Measurements from ENCODE around the gene RAPGEF4.
A peak's percentile ranks its signal among the peaks of the same experiment; 100 is the strongest.

RAPGEF4 gene

GRCh38 chr2:172863341-172863740 is 127.7 kb downstream of the RAPGEF4 start:
- DNase-seq: no peak

DNA sequence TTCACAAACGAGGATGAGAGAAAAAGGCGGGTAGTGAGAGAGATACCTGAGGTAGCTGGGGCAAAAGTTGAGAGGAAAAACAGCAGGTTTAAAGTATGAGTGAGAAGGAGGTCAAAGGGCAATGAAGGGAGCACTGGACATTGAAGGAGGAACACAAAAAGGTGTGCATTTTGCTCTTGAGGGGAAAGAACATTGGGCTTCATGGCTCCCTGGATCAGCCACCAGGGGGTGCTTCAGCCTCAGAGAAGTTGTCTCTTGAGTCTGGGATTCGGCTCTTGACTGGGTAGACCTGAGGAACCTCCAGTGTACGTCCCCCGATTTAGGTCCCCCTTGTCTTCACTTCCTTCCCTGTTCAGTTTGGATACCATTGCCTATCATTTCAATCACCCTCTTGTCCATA is 128.5 kb downstream of the RAPGEF4 start:
- DNase-seq: peak in 1 of 2 donors; percentile 29

DNA sequence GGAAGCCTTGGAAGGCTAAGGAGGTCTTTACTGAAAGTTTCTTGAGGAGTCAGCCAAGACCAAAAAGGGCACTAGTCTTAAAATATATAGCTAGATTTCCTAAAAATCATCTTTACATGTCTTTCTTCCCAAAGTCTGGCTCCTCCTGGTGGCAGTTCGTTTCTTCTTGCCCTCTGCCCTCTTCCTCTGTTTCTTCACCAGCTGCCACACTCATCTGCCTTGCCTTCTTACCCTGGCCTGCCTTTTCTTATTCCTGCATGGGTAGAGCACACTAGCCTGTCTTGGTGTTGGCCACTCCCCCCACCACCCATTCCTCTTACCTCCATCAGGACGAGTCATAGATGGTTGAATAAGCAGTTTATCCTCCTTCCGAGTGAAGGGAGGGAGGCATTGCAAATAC is 129.8 kb downstream of the RAPGEF4 start:
- no peak for DNase-seq

DNA sequence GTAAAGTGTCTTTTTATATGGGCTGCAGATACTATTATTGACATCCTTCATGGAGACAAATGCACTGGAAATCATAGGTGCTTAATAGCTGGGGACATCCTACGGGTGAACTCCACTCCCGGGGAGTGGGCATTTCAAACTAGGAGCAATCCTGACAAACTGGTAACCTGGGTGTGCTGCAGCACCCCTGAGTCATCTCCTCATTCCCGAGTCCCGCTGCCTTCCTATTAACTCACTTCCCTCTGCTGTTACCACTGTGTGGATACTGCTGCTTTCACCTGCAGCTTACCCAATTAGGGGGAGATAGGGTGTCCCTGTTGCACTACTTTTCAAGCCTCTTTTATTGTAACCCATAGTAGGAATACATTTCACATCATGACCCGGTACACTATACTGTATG is 134.2 kb downstream of the RAPGEF4 start:
- no peak for DNase-seq

DNA sequence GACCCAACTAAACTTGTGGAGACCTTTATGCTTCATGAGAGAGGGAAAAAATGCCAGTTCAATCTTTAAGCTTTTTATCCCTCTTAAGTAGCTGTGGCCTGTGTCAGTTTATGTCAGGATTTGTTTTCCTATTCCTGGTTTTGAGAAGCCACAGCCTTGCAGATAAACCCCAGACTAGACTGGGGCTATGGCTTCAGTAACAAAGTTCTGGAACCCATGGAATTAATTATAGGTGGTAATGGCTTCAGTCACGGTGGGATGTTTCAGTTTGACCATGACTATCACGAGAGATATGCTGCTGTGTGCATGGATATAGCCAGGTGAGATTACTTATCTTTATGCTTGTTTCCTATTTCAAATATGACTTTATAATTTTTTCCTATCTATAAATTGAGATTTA is 134.8 kb downstream of the RAPGEF4 start:
- no peak for DNase-seq

DNA sequence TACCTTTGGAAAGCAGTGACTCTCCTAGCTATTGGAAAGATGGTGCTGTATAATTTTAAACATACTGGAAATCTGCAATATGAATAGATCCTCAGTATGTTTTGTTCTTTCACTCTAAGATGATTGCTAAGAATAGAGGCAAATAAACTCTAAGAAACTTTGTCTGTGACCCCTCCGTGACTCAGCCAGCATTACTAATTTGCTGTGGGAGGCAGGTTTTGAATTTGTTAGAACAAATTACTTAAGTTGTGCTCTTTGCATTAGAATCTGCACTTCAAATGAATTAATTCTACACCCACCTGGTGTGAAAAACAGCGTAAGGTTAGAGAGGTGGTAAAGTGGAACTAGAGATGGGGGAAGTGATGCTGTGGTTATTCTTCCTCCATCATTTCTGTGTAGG is 142.2 kb downstream of the RAPGEF4 start:
- DNase-seq: no peak

DNA sequence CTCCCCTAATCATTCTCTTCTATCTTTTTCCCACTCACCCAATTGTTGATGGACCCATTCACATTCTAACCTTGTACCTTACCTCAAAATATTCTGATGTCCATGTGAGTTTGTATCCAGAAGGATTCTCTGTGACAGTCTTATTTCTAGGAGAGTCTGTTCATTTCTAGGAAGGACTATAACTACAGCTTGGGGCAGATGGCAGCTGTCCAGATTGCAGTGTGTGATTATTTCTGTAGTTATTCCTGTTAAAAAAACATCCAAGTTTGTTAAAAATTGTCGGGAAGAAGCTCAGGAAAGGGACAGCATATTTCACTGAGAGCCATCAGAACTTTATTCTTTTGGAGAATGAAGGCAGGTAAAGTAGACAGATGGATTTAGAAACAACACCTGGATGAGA is 142.6 kb downstream of the RAPGEF4 start:
- DNase-seq: no peak

DNA sequence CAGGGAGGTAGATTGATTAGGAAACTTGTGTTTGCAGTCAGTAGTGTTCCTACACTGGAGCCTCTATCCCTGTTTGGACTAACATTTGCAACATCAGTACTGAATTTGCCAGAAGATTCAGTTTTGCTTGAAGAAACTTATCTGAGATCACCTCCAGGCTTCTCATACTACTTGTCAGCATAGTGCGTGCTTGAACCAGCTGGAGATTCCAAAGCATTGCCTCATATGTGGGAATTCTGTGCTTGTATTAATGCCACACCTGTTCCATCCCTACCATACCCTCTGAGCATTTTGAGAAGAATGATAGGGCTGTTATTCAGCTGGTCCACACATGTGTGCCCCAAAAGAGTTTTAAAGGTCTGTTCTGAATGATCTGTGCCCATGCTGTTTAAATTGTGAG is 148.7 kb downstream of the RAPGEF4 start:
- DNase-seq: no peak

GRCh38 chr2:172885996-172886395 is 150.4 kb downstream of the RAPGEF4 start:
- no peak for DNase-seq

GRCh38 chr2:172887280-172887679 is 151.6 kb downstream of the RAPGEF4 start:
- DNase-seq: no peak

DNA sequence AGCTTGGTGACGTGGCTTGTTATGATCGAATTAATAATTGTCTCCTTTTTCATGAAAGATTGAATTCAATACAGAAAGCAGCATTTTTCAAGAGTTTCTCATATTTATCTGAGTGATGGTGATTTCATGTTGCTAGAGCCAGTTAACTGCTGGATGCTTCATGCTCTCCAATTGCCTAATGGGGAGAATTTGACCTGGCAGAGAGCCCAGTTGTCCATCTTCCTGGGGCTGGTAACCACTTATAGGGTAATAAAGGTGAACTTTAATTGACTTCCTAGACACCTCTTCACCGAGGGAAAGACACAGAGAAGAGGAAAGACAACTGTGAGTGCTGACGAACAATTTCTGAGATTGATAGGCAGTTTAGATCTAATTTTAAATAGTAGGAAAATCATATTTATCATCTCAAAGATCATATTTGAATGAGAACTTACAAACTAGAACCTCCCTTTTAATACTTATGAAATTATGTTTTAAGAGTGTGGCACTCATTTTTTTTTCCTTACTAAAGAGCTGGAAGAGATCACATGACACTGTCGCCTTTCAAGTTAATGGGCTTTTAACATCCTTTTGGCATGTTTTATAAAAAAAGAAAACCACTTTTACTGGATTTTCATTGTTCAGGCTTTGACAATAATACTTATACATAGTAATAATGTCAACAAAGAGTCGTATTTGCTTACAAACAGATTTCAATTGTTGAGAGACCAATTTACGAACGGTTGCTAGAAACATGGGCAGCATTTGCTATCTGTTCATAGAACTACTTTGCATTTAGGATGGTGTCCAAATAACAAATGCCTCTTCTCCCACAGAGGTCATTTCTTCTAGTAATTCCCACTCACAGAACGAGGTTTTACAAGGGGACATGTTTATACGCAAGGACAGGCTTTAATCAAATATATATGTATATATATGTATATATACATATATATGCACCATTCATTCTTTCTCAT is 153.3 kb downstream of the RAPGEF4 start:
- DNase-seq: no peak

DNA sequence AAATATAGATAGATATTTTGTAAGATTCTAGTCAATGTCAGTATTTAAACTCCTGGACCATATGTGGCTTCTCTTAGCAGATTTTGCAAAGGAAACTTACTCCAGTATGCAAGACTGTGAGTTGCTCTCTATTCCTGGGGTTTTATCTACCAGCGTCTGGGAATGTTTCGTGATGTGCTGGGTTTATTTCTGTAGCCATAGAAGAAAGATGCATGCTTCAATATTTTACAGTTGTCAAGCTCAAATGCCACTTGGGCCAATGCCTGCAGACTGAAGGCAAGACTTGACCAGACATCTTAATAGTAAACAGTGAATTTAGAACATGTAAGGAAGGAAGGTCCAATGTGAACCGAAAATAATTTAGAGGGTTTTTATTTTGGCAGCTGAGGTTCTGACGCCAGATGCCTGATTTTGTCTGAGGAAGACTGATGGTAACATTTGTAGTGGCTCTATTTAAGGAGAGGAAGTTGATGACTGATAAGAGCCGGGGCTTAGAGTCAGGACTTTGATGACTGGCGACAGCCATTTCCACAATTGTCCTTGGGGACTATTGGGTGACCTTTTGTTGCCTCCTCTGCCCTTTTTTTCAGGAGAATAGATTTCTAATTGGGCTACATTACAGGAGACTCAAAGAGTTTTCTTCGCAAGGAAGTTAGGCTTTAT is 154.3 kb downstream of the RAPGEF4 start:
- no peak for DNase-seq

DNA sequence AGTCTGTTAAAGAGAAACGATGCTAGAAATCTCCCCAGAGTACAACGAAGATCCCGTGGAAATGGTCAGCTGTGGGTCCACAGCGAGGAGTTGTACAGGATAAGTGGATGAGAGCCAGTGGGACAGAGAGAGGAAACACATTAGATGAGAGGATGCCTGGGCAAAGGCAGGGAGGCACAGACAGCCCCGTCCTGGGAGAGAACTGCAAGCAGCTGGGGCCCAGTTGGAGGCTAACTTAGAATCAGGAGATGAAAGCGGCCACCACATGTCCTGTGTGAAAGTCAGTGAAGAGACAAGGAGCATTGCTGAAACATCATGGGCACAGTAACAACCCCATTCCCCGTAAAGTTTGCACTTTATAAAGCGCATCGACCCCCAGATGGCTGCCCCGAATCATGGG is 157.5 kb downstream of the RAPGEF4 start:
- DNase-seq: no peak

- DNase-seq: no peak
These were observed 158.0 kb downstream of the RAPGEF4 start for GRCh38 chr2:172893671-172894070.

DNA sequence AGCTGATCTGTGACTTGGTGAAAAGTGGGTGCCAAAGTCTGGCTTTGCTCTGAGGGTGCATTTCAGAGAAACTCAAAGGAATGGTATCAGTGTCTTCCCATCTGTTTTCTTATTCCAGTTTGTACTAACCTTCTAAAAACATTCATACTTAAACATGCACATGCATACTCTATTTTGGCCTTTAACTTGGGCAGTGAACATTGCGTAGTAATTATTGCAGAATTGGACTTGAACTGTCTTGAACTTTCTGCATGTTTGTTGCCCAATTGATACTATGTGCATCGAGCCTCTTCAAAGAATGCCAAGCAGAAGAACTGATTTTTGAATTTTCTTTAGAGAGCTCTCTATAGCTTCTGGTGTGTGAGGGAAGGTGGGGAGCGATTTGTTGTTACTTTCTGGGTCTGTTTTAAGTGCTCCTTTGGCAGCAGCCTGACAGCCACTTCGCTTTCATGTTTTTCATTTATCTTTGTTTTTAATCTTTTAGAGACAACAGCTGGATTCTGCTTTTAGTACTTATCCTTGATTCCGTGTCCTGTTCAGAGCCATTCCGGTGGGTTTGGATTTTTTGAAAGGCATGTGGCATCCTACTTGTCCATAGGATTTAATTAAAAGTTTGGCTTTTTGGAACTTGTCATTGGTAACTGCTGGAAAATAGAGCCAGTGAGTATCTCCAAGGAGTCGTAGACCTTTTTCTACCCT is 159.2 kb downstream of the RAPGEF4 start:
- DNase-seq: no peak

DNA sequence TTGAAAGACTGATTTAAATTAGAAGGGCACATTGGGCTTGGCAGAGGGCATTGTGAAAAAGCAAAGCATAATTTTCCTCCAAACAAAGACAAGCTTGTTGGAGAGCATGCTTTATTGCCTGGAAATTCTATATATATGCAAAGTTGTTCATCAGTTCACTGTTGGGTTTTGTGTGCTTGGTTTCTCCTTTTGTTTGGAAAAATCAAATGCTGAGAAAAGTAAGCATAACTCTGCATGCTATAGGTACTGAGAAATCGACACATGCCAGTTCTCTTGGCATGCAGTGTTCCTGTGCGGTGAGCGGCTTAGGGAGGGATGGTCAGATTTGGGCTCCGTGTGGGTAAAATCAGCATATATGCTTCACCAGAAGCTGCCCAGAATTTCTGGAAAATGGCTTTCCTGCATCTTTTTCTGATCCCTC is 161.0 kb downstream of the RAPGEF4 start:
- DNase-seq: no peak

GRCh38 chr2:172900871-172901270 is 165.2 kb downstream of the RAPGEF4 start:
- DNase-seq: no peak

DNA sequence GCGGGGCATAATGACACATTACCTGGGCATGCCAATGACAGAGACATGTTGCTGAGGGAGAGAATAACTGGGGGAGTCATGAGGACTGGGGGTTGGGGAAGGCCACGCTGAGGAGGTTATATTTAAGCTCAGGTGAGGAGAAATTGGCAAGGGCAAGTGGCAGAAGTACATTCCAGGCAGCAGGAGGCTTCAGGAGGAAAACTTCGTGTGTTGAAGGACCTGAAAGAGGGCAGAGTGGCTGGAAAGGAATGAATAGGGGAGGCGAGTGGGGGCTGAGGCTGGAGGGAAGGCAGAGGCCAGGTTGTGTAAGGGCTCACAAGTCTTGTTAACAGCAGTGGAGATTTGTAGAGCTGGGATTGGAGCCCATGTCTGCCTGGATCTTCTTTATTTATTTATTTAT is 166.3 kb downstream of the RAPGEF4 start:
- DNase-seq: no peak

GRCh38 chr2:172904236-172904635 is 168.6 kb downstream of the RAPGEF4 start:
- no peak for DNase-seq

DNA sequence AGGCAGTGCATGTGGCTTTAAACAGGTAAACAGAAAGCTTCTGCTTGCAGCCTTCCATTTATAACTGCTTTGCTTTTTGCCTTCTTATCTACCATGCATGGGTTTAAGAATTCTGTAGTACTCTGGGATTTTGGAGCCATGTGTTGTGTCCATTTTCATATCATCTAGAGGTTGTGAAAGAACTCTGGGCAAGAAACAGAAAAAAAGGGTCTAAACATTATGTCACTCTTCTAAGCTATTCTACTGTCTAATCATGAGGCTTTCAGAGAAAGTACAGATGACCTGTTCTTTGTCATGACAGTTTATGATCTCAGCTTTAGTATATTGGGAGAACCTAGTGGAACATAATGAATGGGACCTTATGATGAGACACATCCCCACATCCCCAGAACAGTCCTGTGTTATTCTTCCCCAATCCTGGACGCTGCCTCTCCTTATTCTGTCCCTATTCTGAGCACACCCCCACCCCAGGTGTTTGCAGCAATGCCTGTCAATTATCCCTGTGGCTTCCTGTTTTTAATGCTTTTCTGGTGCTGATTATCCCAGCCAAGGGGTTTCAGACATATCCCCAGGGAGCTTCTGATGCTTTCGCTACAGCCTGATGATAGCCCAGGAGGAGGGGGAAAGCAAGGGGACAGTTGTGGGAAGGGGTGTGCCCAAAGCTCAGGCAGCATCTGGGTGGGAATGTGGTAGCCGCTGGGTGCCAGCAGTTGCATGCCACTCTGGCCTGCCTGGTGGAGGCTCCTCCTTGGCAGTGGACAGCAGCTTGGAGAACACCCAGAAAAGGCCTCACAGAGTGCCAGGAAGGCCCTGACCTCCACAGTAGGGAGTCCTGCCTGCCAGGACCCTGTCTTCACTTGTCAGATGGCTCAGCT is 170.5 kb downstream of the RAPGEF4 start:
- no peak for DNase-seq

DNA sequence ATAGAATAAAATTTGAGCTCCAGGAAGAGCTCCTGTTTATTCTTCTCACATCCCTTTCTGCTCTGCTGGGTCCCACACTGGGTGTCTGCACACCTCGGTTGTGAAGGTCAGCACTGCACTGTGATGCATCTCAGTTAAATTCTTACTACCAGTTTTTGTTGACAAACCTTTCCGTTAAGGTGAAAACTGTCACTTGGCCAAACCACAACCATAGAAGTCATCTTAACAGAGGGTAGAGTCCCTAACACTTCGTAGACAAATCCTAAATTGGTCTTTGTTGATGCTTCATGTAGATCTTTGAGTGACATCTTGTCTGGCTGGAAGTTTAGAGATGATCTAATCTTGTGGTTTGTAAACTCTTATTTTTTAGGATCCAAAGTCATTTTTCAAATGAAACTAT is 172.6 kb downstream of the RAPGEF4 start:
- DNase-seq: no peak

GRCh38 chr2:172909454-172909853 is 173.8 kb downstream of the RAPGEF4 start:
- DNase-seq: no peak

- DNase-seq: no peak
These were observed 176.6 kb downstream of the RAPGEF4 start for GRCh38 chr2:172912266-172912665.

All from CD4-positive, alpha-beta T cell treated with Interferon alpha-2 for 1 hour (primary cell).